Measurements from ENCODE around the gene GNAI2.
A peak's percentile ranks its signal among the peaks of the same experiment; 100 is the strongest.
"Not testable (repeated sequence)": the region's sequence is repeated elsewhere in the genome, so short reads cannot be mapped to it uniquely, and the experiment has no call there.

Gene GNAI2

GRCh38 chr3:50273689-50274065 is 37.7 kb downstream of the GNAI2 start:
- H3K27me3 Mint-ChIP-seq, result peaks cover 27% of the 10 kb centered on the region

GRCh38 chr3:50274371-50275104 is 38.5 kb downstream of the GNAI2 start:
- Mint-ChIP-seq H3K4me1 (peaks cover 15% of the 10 kb centered on the region), H3K36me3 (no peaks in the 10 kb centered on the region), H3K27me3 (peaks cover 26% of the 10 kb centered on the region), H3K27ac (peak overlapping the region; percentile 35), H3K9me3 (no peaks in the 10 kb centered on the region), H3K4me3 (peak overlapping the region; percentile 12)
- peak; percentile 53 to 73 for DNase-seq (ENCODE audit: low spot score in 2 of 2)
- peak; percentile 32 for ATAC-seq (ENCODE audit: low read depth)

More at GRCh38 chr3:50273689-50274065, 37.7 kb downstream of the GNAI2 start:
- no peak overlapping the region for H3K27ac Mint-ChIP-seq
- H3K36me3 Mint-ChIP-seq, result no peaks in the 10 kb centered on the region
- no peak overlapping the region for H3K4me3 Mint-ChIP-seq
- DNase-seq (ENCODE audit: low spot score in 2 of 2), result no peak
- H3K9me3 Mint-ChIP-seq, result no peaks in the 10 kb centered on the region
- peaks cover 17% of the 10 kb centered on the region for H3K4me1 Mint-ChIP-seq
- ATAC-seq (ENCODE audit: low read depth), result no peak

GRCh38 chr3:50275141-50275995 is 39.4 kb downstream of the GNAI2 start:
- Mint-ChIP-seq H3K4me3 (peak overlapping the region; percentile 43), H3K36me3 (no peaks in the 10 kb centered on the region), H3K27me3 (peaks cover 25% of the 10 kb centered on the region), H3K9me3 (no peaks in the 10 kb centered on the region), H3K27ac (no peak overlapping the region), H3K4me1 (peaks cover 15% of the 10 kb centered on the region)
- DNase-seq (ENCODE audit: low spot score in 2 of 2) (no peak), ATAC-seq (ENCODE audit: low read depth) (no peak)

- Mint-ChIP-seq H3K36me3 (no peaks in the 10 kb centered on the region), H3K27me3 (peaks cover 25% of the 10 kb centered on the region), H3K4me3 (no peak overlapping the region), H3K4me1 (peaks cover 15% of the 10 kb centered on the region), H3K27ac (no peak overlapping the region), H3K9me3 (no peaks in the 10 kb centered on the region)
- DNase-seq (ENCODE audit: low spot score in 2 of 2) (no peak), ATAC-seq (ENCODE audit: low read depth) (no peak)
Observed at GRCh38 chr3:50275996-50276761, 40.2 kb downstream of the GNAI2 start.

- ATAC-seq (ENCODE audit: low read depth) (no peak), DNase-seq (ENCODE audit: low spot score in 2 of 2) (no peak)
- H3K27me3 Mint-ChIP-seq, result peaks cover 25% of the 10 kb centered on the region
- no peaks in the 10 kb centered on the region for H3K9me3 Mint-ChIP-seq
- no peak overlapping the region for H3K27ac Mint-ChIP-seq
- peaks cover 15% of the 10 kb centered on the region for H3K4me1 Mint-ChIP-seq
- H3K4me3 Mint-ChIP-seq, result no peak overlapping the region
- H3K36me3 Mint-ChIP-seq, result no peaks in the 10 kb centered on the region
Observed at GRCh38 chr3:50276762-50277101, 40.7 kb downstream of the GNAI2 start.

GRCh38 chr3:50278123-50278879 is 42.3 kb downstream of the GNAI2 start:
- ATAC-seq (ENCODE audit: low read depth), result no peak
- H3K27me3 Mint-ChIP-seq, result peaks cover 20% of the 10 kb centered on the region

GRCh38 chr3:50278880-50279224 is 42.8 kb downstream of the GNAI2 start, which contains the start of gene LSMEM2:
Gene LSMEM2 (plus strand): TSS chr3:50279087. CDS start chr3:50279114, 27 bp downstream.
- Mint-ChIP-seq H3K4me3 (no peak within 1 kb of the TSS), H3K27me3 (peaks cover 20% of the 10 kb centered on the region), H3K4me1 (peaks cover 11% of the 10 kb centered on the region), H3K27ac (no peak within 1 kb of the TSS), H3K36me3 (no peaks in the 10 kb centered on the region), H3K9me3 (no peaks in the 10 kb centered on the region)
- no peak for DNase-seq (ENCODE audit: low spot score in 2 of 2)
- no peak for ATAC-seq (ENCODE audit: low read depth)

More at GRCh38 chr3:50278123-50278879, 42.3 kb downstream of the GNAI2 start:
- H3K4me1 Mint-ChIP-seq, result peaks cover 11% of the 10 kb centered on the region
- DNase-seq (ENCODE audit: low spot score in 2 of 2), result no peak
- H3K27ac Mint-ChIP-seq, result no peak overlapping the region
- H3K4me3 Mint-ChIP-seq, result no peak overlapping the region
- no peaks in the 10 kb centered on the region for H3K9me3 Mint-ChIP-seq
- H3K36me3 Mint-ChIP-seq, result no peaks in the 10 kb centered on the region

GRCh38 chr3:50279255-50280016 is 43.4 kb downstream of the GNAI2 start:
- Mint-ChIP-seq H3K4me3 (no peak overlapping the region), H3K4me1 (peaks cover 7% of the 10 kb centered on the region), H3K27me3 (peaks cover 17% of the 10 kb centered on the region), H3K9me3 (no peaks in the 10 kb centered on the region), H3K27ac (no peak overlapping the region), H3K36me3 (no peaks in the 10 kb centered on the region)
- no peak for DNase-seq (ENCODE audit: low spot score in 2 of 2)
- ATAC-seq (ENCODE audit: low read depth), result no peak

- not testable (repeated sequence) for ATAC-seq (ENCODE audit: low read depth); H3K36me3 Mint-ChIP-seq; H3K4me1 Mint-ChIP-seq; H3K27ac Mint-ChIP-seq; H3K4me3 Mint-ChIP-seq; H3K27me3 Mint-ChIP-seq; DNase-seq (ENCODE audit: low spot score in 2 of 2); H3K9me3 Mint-ChIP-seq
Observed at GRCh38 chr3:50284121-50284520, 48.1 kb downstream of the GNAI2 start.

GRCh38 chr3:50286322-50287227 is 50.6 kb downstream of the GNAI2 start:
- peaks cover 5% of the 10 kb centered on the region for H3K36me3 Mint-ChIP-seq
- H3K4me1 Mint-ChIP-seq, result peaks cover 9% of the 10 kb centered on the region
- ATAC-seq (ENCODE audit: low read depth) (no peak), DNase-seq (ENCODE audit: low spot score in 2 of 2) (no peak)
- no peaks in the 10 kb centered on the region for H3K27me3 Mint-ChIP-seq
- no peak overlapping the region for H3K4me3 Mint-ChIP-seq
- no peak overlapping the region for H3K27ac Mint-ChIP-seq
- H3K9me3 Mint-ChIP-seq, result no peaks in the 10 kb centered on the region

- no peak overlapping the region for H3K4me3 Mint-ChIP-seq
- ATAC-seq (ENCODE audit: low read depth) (no peak), DNase-seq (ENCODE audit: low spot score in 2 of 2) (no peak)
- H3K27me3 Mint-ChIP-seq, result no peaks in the 10 kb centered on the region
- H3K9me3 Mint-ChIP-seq, result no peaks in the 10 kb centered on the region
- H3K4me1 Mint-ChIP-seq, result peaks cover 11% of the 10 kb centered on the region
- peaks cover 5% of the 10 kb centered on the region for H3K36me3 Mint-ChIP-seq
- H3K27ac Mint-ChIP-seq, result no peak overlapping the region
Observed at GRCh38 chr3:50287262-50287661, 51.3 kb downstream of the GNAI2 start.

GRCh38 chr3:50288387-50289007 is 52.5 kb downstream of the GNAI2 start:
- H3K36me3 Mint-ChIP-seq, result peaks cover 5% of the 10 kb centered on the region
- no peak overlapping the region for H3K27ac Mint-ChIP-seq
- H3K4me3 Mint-ChIP-seq, result no peak overlapping the region
- DNase-seq (ENCODE audit: low spot score in 2 of 2) (no peak), ATAC-seq (ENCODE audit: low read depth) (no peak)
- no peaks in the 10 kb centered on the region for H3K9me3 Mint-ChIP-seq
- no peaks in the 10 kb centered on the region for H3K27me3 Mint-ChIP-seq
- H3K4me1 Mint-ChIP-seq, result peaks cover 19% of the 10 kb centered on the region

Data from memory B cell (primary cell).